IMR-90 (cell line): Measurements from ENCODE around the gene PSMA1. TPM values are rescaled to one million over a fixed set of nuclear protein-coding genes. Genes with fewer than 3 reads are reported as not detected.

ENCODE experiments used
- ATAC-seq: fragments of 200-7000 bp; cut with Tn5 transposase; 2 replicates; pipeline ENCODE4 v1.9.1; 2020; ENCODE audit warnings: low read depth, mild to moderate bottlenecking, moderate library complexity
- BruUV-seq: library from RNA; stranded (reverse); fragments of 400-500 nt; replicated peaks from 2 replicates; lab custom pipeline; 2021; lab: Mats Ljungman, UMichigan
- CTCF ChIA-PET: fragments of 300-600 bp; formaldehyde crosslinking; extraction: SDS; loops from one replicate; lab custom pipeline; 2021; ENCODE audit warnings: antibody characterized with exemption; lab: Yijun Ruan, JAX
- POLR2A ChIA-PET: fragments of 300-600 bp; sonication (Branson Sonifier 250); formaldehyde crosslinking; loops from one replicate; lab custom pipeline; 2022; ENCODE audit warnings: antibody characterized with exemption; ENCODE audit not compliant: unreplicated experiment; lab: Charles Lee
- DNase-seq: peaks from one replicate; pipeline ENCODE4 v3.0.0; 2013
- H2AFZ ChIP-seq: replicated peaks from 2 replicates; pipeline ENCODE3; 2013; ENCODE audit warnings: low read length, mild to moderate bottlenecking; ENCODE audit not compliant: poor library complexity
- H2AK5ac ChIP-seq: 2 replicates; pipeline ENCODE4 v1.6.1; 2013; ENCODE audit warnings: low read depth, low read length, inconsistent platforms
- H2AK9ac ChIP-seq: replicated peaks from 2 replicates; pipeline ENCODE3; 2013; ENCODE audit warnings: mild to moderate bottlenecking, low read depth, low read length, moderate library complexity; ENCODE audit not compliant: poor library complexity
- H2BK120ac ChIP-seq: 2 replicates; pipeline ENCODE4 v1.6.1; 2013; ENCODE audit warnings: low read depth, low read length, inconsistent platforms
- H2BK15ac ChIP-seq: 3 replicates; pipeline ENCODE4 v1.6.1; 2013; ENCODE audit warnings: low read depth, low read length, inconsistent platforms
- H2BK20ac ChIP-seq: 2 replicates; pipeline ENCODE4 v1.6.1; 2013; ENCODE audit warnings: low read depth, mild to moderate bottlenecking, inconsistent platforms, low read length, moderate library complexity
- H2BK5ac ChIP-seq: 2 replicates; pipeline ENCODE4 v1.6.1; 2013; ENCODE audit warnings: mild to moderate bottlenecking, low read depth, low read length, inconsistent platforms; ENCODE audit not compliant: poor library complexity, severe bottlenecking
- H3K14ac ChIP-seq: replicated peaks from 2 replicates; pipeline ENCODE4 v1.6.1; 2013; ENCODE audit warnings: low read depth, low read length, inconsistent platforms
- H3K18ac ChIP-seq: 2 replicates; pipeline ENCODE4 v1.6.1; 2013; ENCODE audit warnings: low read depth, low read length, control low read depth
- H3K23ac ChIP-seq: 2 replicates; pipeline ENCODE4 v1.6.1; 2013; ENCODE audit warnings: low read depth, low read length, inconsistent platforms
- H3K27ac ChIP-seq: 2 replicates; pipeline ENCODE4 v1.5.1; 2013; ENCODE audit warnings: mild to moderate bottlenecking, control low read depth, low read length; ENCODE audit not compliant: insufficient read depth
- H3K27me3 ChIP-seq: 2 replicates; pipeline ENCODE4 v1.6.1; 2013; ENCODE audit warnings: low read length; ENCODE audit not compliant: control insufficient read depth, insufficient read depth
- H3K36me3 ChIP-seq: 2 replicates; pipeline ENCODE4 v1.6.1; 2013; ENCODE audit warnings: low read length, mixed read lengths; ENCODE audit not compliant: control insufficient read depth, insufficient read depth
- H3K4ac ChIP-seq: 2 replicates; pipeline ENCODE4 v1.6.1; 2013; ENCODE audit warnings: low read depth, low read length, inconsistent platforms
- H3K4me1 ChIP-seq: 2 replicates; pipeline ENCODE4 v1.6.1; 2013; ENCODE audit warnings: low read length, mixed read lengths; ENCODE audit not compliant: control insufficient read depth, insufficient read depth
- H3K4me2 ChIP-seq: 2 replicates; pipeline ENCODE4 v1.6.1; 2013; ENCODE audit warnings: low read depth, mild to moderate bottlenecking, control low read depth, low read length, moderate library complexity
- H3K4me3 ChIP-seq: 2 replicates; pipeline ENCODE4 v1.5.1; 2013; ENCODE audit warnings: low read depth, mild to moderate bottlenecking, control low read depth, low read length, moderate library complexity; ENCODE audit not compliant: insufficient read depth
- H3K56ac ChIP-seq: 2 replicates; pipeline ENCODE4 v1.6.1; 2013; ENCODE audit warnings: low read length, inconsistent platforms; ENCODE audit not compliant: insufficient read depth; ENCODE audit errors: extremely low read depth
- H3K79me1 ChIP-seq, 2 experiments: 2 replicates each; pipeline ENCODE4 v1.6.1; 2013; ENCODE audit warnings: low read length in 2 of 2, inconsistent platforms in 1 of 2, low read depth in 1 of 2
- H3K9ac ChIP-seq: 2 replicates; pipeline ENCODE4 v1.6.1; 2013; ENCODE audit warnings: low read depth, low read length, control low read depth
- H3K9me1 ChIP-seq: 2 replicates; pipeline ENCODE4 v1.6.1; 2013; ENCODE audit warnings: low read length, inconsistent platforms; ENCODE audit not compliant: insufficient read depth
- H3K9me3 ChIP-seq: 2 replicates; pipeline ENCODE4 v1.6.1; 2013; ENCODE audit warnings: low read length; ENCODE audit not compliant: control insufficient read depth, insufficient read depth
- H4K20me1 ChIP-seq: 2 replicates; pipeline ENCODE4 v1.6.1; 2013; ENCODE audit warnings: low read length, inconsistent platforms; ENCODE audit not compliant: insufficient read depth
- H4K5ac ChIP-seq: 2 replicates; pipeline ENCODE4 v1.6.1; 2013; ENCODE audit warnings: mild to moderate bottlenecking, low read depth, low read length, control low read depth
- H4K8ac ChIP-seq, 2 experiments: 2 replicates each; pipeline ENCODE4 v1.6.1; 2013; ENCODE audit warnings: low read depth in 2 of 2, low read length in 2 of 2, control low read depth in 1 of 2, inconsistent platforms in 1 of 2
- H4K91ac ChIP-seq: 2 replicates; pipeline ENCODE4 v1.6.1; 2013; ENCODE audit warnings: low read depth, low read length, inconsistent platforms; ENCODE audit not compliant: insufficient read depth
- FOS ChIP-seq: fragments of 150-350 bp; IDR thresholded peaks from 2 replicates; pipeline ENCODE4 v1.6.1; 2016; ENCODE audit warnings: low read depth, low read length
- MAZ ChIP-seq: IDR thresholded peaks from 2 replicates; pipeline ENCODE4 v1.6.1; 2012; ENCODE audit warnings: low read depth, mild to moderate bottlenecking, low read length, improper control_type of control experiment, moderate library complexity, borderline replicate concordance
- MXI1 ChIP-seq: IDR thresholded peaks from 2 replicates; pipeline ENCODE4 v1.6.1; 2012; ENCODE audit warnings: low read depth, mild to moderate bottlenecking, low read length, moderate library complexity, borderline replicate concordance
- POLR2A ChIP-seq: IDR thresholded peaks from 2 replicates; pipeline ENCODE4 v1.6.1; 2012; ENCODE audit warnings: mild to moderate bottlenecking, low read depth, low read length
- RFX5 ChIP-seq: IDR thresholded peaks from 2 replicates; pipeline ENCODE4 v1.8.0; 2012; ENCODE audit warnings: low read depth, mild to moderate bottlenecking, low read length, moderate library complexity
- whole genome bisulfite sequencing, 2 experiments: methylation state at CpG; one replicate each; pipeline versions ENCODE4 v1.1.5 to v1.1.7; 2013; ENCODE audit warnings: missing lambda C conversion rate in 2 of 2; ENCODE audit not compliant: insufficient read length in 1 of 2; ENCODE audit errors: extremely low coverage in 2 of 2; 5-methylcytosine and 5-hydroxymethylcytosine counted together
- dilution Hi-C: fragments of 300-500 bp; cut with HindIII; formaldehyde crosslinking; loops from one replicate; pipeline ENCODE4 v1.14.3; 2018; ENCODE audit warnings: low sequenced_read_pairs; ENCODE audit not compliant: unreplicated experiment
- in situ Hi-C: fragments of 300-500 bp; cut with MboI; formaldehyde crosslinking; loops from 3 replicates; pipeline ENCODE4 v1.14.3; 2019; ENCODE audit warnings: low sequenced_read_pairs, inconsistent platforms, mixed read lengths
- intact Hi-C: fragments of 100-400 bp; cut with micrococcal nuclease; formaldehyde crosslinking; loops from 2 replicates; pipeline ENCODE4 v1.10.0; 2022
- polyA plus RNA-seq, 3 experiments: library from polyadenylated mRNA; depleted of rRNA; stranded (reverse); fragments of >200 nt; gene quantifications; 2 replicates each; pipeline ENCODE4 v1.2.3, GENCODE V29; 2012; ENCODE audit warnings: low replicate concordance in 1 of 3
- total RNA-seq: library from RNA; depleted of rRNA; stranded (reverse); fragments of >200 nt; gene quantifications from 2 replicates; pipeline ENCODE4 v1.2.3, GENCODE V29; 2012
- TF ChIP-seq, protein P1 (sequence below): fragments of 150-350 bp; IDR thresholded peaks from 2 replicates; pipeline ENCODE4 v1.6.1; 2017; ENCODE audit warnings: mild to moderate bottlenecking, antibody characterized with exemption, low read length, low read depth
- TF ChIP-seq, protein P2 (sequence below): fragments of 150-350 bp; IDR thresholded peaks from 2 replicates; pipeline ENCODE4 v1.6.1; 2016; ENCODE audit warnings: low read depth, mild to moderate bottlenecking, low read length, moderate library complexity, borderline replicate concordance

Gene PSMA1
- total and polyA plus RNA-seq, 2 of the 4 experiments (the other 2 are of a cell fraction), result 179 to 194 TPM

DNA sequence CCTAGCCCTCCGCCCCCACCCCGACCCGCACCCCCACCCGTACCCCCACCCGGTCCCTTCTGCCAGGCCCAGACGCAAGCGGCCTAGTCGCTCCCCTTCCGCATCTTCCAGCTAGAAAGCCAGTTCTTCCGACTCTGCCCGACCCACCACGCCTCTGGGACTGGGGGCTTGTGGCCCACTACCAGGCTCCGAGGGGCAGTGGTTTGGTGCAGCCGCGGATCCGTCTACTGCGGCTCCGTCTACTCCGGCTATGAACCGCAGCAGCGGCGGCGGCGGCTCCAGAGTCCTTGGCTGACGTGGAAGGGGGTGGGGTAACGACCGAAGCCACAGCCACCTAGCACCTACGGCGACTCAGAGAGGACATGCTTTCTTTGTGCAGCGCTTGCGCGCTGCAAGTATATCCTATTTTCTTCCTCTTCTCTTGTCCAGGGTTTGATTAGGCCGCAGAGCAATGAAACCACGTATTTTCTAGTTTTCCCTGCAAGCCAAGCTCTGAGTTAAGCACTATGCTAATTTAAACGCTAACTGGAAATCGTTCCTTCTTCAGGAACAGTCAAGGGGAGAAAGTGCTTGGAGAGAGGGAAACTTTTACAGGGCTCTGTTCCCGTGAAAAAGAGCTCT, 20.5 kb downstream of the PSMA1 start, which contains the start of gene COPB1:
Gene COPB1, minus strand, starts transcription at position 252 of the 621 bp plus-strand sequence. CDS start 883 bp downstream, outside the sequence.
- 3% methylated on average over 7 of the region's 37 CpGs; no CpG with 5 or more reads in 1 of the 2 experiments for WGBS, 2 experiments
- no peaks in the 10 kb centered on the region for H3K4me1 ChIP-seq
- H2AK9ac ChIP-seq, result peak within 1 kb of the TSS; percentile 97
- dilution Hi-C loops, result no loop called here
- H3K23ac ChIP-seq, result peak within 1 kb of the TSS; percentile 96
- H3K18ac ChIP-seq, result peak within 1 kb of the TSS; percentile 85
- H3K9me1 ChIP-seq, result no peaks in the 10 kb centered on the region
- intact Hi-C loops, result loop anchor here (5.0 kb wide), 1 partner anchor 37 kb away; no protein-coding TSS in a partner anchor
- peak; percentile 95 for DNase-seq
- peak within 1 kb of the TSS; percentile 90 for H3K4me2 ChIP-seq
- H4K5ac ChIP-seq, result peak within 1 kb of the TSS; percentile 94
- H2BK5ac ChIP-seq, result peak within 1 kb of the TSS; percentile 96
- no peaks in the 10 kb centered on the region for H3K9me3 ChIP-seq
- H2BK120ac ChIP-seq, result peak within 1 kb of the TSS; percentile 85
- H3K56ac ChIP-seq, result peak within 1 kb of the TSS; percentile 99
- H3K27me3 ChIP-seq, result no peaks in the 10 kb centered on the region
- no peak within 1 kb of the TSS; the same call in 1 of the 2 replicates for H2BK20ac ChIP-seq
- ChIA-PET POLR2A (interaction anchor here (0.5 to 0.7 kb wide), 4 partner anchors 20 to 713 kb away, joined by 3 to 7 read pairs (median 4); partner anchors contain the start of gene PSMA1), CTCF (interaction anchor here (0.6 kb wide), 1 partner anchor 749 kb away, joined by 3 read pairs; no protein-coding TSS in a partner anchor)
- in situ Hi-C loops, result loop anchor here (5.0 kb wide), 1 partner anchor 32 kb away; no protein-coding TSS in a partner anchor
- peak within 1 kb of the TSS; percentile 98 for H4K91ac ChIP-seq
- H2BK15ac ChIP-seq, result no peak within 1 kb of the TSS; the same call in 2 of the 3 replicates
- BruUV-seq, result no TSS peak
- H3K36me3 ChIP-seq, result peaks cover 10% of the 10 kb centered on the region
- TF ChIP-seq POLR2A (peak; percentile 96), RFX5 (no peak), MXI1 (no peak), FOS (no peak), MAZ (peak; percentile 11; the same call in 1 of the 2 replicates)
- TF ChIP-seq, protein P1, sequence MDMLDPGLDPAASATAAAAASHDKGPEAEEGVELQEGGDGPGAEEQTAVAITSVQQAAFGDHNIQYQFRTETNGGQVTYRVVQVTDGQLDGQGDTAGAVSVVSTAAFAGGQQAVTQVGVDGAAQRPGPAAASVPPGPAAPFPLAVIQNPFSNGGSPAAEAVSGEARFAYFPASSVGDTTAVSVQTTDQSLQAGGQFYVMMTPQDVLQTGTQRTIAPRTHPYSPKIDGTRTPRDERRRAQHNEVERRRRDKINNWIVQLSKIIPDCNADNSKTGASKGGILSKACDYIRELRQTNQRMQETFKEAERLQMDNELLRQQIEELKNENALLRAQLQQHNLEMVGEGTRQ, result no peak
- TF ChIP-seq, protein P2, sequence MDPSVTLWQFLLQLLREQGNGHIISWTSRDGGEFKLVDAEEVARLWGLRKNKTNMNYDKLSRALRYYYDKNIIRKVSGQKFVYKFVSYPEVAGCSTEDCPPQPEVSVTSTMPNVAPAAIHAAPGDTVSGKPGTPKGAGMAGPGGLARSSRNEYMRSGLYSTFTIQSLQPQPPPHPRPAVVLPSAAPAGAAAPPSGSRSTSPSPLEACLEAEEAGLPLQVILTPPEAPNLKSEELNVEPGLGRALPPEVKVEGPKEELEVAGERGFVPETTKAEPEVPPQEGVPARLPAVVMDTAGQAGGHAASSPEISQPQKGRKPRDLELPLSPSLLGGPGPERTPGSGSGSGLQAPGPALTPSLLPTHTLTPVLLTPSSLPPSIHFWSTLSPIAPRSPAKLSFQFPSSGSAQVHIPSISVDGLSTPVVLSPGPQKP, result no peak
- peak within 1 kb of the TSS; percentile 98 for H3K14ac ChIP-seq
- H3K4me3 ChIP-seq, result peak within 1 kb of the TSS; percentile 91
- H3K27ac ChIP-seq, result peak within 1 kb of the TSS; percentile 96
- peak within 1 kb of the TSS; percentile 95 for H2AFZ ChIP-seq
- H4K8ac ChIP-seq, result peak within 1 kb of the TSS; percentile 91 to 99
- ATAC-seq, result peak; percentile 93
- peak within 1 kb of the TSS; percentile 88 for H2AK5ac ChIP-seq
- peaks cover 9% of the 10 kb centered on the region; the same call in 1 of the 2 replicates for H4K20me1 ChIP-seq
- peak within 1 kb of the TSS; percentile 97 for H3K4ac ChIP-seq
- H3K79me1 ChIP-seq, result peaks cover 0 to 7% of the 10 kb centered on the region in 2 experiments; a peak in 3 of 4 replicates
- H3K9ac ChIP-seq, result peak within 1 kb of the TSS; percentile 99
